ENCODE data around the gene CXCL12. TPM values are rescaled to one million over a fixed set of nuclear protein-coding genes. Genes with fewer than 3 reads are reported as not detected.

The CXCL12 gene
- total RNA-seq, 2 donors from 2014 or later, result 0.13 TPM; not detected in 1

GRCh38 chr10:44416021-44416771 is 31.3 kb upstream of the CXCL12 start:
- DNase-seq (no peak), ATAC-seq (no peak)
- no peak overlapping the region for H3K4me3 Mint-ChIP-seq
- peaks cover 3% of the 10 kb centered on the region for H3K36me3 Mint-ChIP-seq (ENCODE audit: low read depth)
- no peak overlapping the region for H3K27ac Mint-ChIP-seq
- no peaks in the 10 kb centered on the region for H3K9me3 ChIP-seq (ENCODE audit: control insufficient read depth, low read length, poor library complexity, severe bottlenecking)
- H3K4me1 Mint-ChIP-seq, result no peaks in the 10 kb centered on the region
- H3K27me3 Mint-ChIP-seq, result peaks cover 25% of the 10 kb centered on the region

DNA sequence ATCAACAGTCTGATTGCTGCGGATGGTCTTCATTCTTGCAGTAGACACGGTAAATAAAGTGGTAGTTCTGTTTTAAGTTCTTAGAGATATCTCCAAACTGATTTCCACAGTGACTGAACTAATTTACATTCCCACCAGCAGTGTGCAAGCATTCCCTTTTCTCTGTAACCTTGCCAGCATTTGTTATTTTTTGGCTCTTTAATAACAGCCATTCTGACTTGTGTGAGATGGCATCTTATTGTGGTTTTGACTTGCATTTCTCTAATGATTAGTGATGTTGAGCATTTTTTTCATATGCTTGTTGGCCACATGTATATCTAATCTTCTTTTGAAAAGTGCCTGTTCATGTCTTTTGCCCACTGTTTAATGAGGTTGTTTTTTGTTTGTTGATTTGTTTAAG is 30.2 kb upstream of the CXCL12 start:
- no peaks in the 10 kb centered on the region for H3K9me3 ChIP-seq (ENCODE audit: control insufficient read depth, low read length, poor library complexity, severe bottlenecking)
- H3K4me1 Mint-ChIP-seq, result no peaks in the 10 kb centered on the region
- H3K27ac Mint-ChIP-seq, result no peak overlapping the region
- H3K27me3 Mint-ChIP-seq, result peaks cover 24% of the 10 kb centered on the region
- ATAC-seq, result no peak
- H3K4me3 Mint-ChIP-seq, result no peak overlapping the region
- no peak for DNase-seq
- H3K36me3 Mint-ChIP-seq (ENCODE audit: low read depth), result peaks cover 3% of the 10 kb centered on the region

DNA sequence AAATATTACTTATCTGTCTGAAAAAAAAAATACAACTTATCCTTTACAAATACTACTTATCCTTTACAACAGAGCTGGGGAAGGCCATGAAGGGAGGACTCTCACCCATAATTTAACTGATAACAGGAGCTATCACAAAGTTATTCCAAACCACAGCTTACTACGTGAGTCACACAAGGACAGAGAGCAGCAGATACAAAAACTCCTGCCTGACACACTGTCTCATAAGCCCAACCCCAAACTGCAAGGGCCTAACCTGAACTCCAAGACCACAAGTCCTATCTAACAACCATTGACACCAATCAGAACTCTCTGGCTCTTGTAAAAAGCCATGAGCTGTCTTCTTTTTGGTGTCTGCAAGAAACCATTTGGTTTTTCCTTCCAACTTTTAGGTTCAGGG is 28.5 kb upstream of the CXCL12 start:
- no peaks in the 10 kb centered on the region for H3K9me3 ChIP-seq (ENCODE audit: control insufficient read depth, low read length, poor library complexity, severe bottlenecking)
- H3K27ac Mint-ChIP-seq, result no peak overlapping the region
- no peaks in the 10 kb centered on the region for H3K4me1 Mint-ChIP-seq
- H3K4me3 Mint-ChIP-seq, result no peak overlapping the region
- H3K36me3 Mint-ChIP-seq (ENCODE audit: low read depth), result peaks cover 3% of the 10 kb centered on the region
- H3K27me3 Mint-ChIP-seq, result peaks cover 10% of the 10 kb centered on the region
- DNase-seq (no peak), ATAC-seq (no peak)

DNA sequence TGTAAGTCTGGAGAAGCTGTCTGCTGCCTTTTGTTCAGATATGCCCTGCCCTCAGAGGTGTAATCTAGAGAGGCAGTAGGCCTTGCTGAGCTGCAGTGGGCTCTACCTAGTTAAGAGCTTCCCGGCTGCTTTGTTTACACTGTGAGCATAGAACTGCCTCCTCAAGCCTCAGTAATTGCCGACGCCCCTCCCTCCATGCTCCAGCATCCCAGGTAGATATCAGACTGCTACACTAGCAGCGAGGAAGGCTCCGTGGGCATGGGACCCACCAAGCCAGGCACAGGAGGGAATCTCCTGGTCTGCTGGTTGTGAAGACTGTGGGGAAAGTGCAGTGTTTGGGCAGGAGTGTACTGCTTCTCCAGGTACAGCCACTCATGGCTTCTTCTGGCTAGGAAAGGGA is 26.4 kb upstream of the CXCL12 start:
- DNase-seq, result no peak
- H3K27me3 Mint-ChIP-seq, result no peaks in the 10 kb centered on the region

DNA sequence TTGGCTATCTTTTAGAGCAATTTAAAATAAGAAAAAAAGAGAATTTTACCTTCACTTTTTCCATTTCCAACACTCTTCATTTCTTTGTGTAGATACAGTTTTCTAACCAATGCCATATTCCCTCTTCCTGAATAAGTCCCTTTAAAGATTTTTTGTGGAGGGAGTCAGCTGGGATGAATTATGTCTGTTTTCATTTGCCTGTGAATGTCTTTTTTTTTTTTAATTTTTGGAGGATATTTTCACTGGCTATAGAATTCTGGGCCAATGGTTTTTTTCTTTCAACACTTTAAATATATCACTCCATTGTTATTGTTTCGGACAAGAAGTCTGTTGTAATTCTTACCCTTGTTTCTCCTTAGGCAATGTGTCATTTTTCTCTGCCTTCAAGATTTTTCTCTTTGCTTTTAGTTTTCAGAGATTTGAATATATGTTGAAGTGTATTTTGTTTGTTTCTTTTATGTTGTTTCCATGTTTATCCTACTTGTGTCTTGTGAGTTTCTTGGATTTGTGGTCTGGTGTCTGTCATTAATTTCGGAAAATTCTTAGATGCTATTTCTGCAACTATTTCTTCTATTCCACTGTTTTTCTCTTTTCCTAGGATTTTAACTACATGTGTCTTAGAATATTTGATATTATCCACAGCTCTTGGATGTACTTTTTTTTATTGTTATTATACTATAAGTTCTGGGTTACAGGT is 20.0 kb upstream of the CXCL12 start:
- H3K36me3 Mint-ChIP-seq (ENCODE audit: low read depth), result peaks cover 2% of the 10 kb centered on the region
- peaks cover 6% of the 10 kb centered on the region for H3K27me3 Mint-ChIP-seq
- no peak for DNase-seq
- no peaks in the 10 kb centered on the region for H3K9me3 ChIP-seq (ENCODE audit: control insufficient read depth, low read length, poor library complexity, severe bottlenecking)
- no peak for ATAC-seq
- H3K4me3 Mint-ChIP-seq, result no peak overlapping the region
- H3K4me1 Mint-ChIP-seq, result peaks cover 5% of the 10 kb centered on the region
- no peak overlapping the region for H3K27ac Mint-ChIP-seq

More for the DNA sequence above, 26.4 kb upstream of the CXCL12 start:
- no peak for ATAC-seq
- Mint-ChIP-seq H3K27ac (no peak overlapping the region), H3K4me3 (no peak overlapping the region), H3K4me1 (no peaks in the 10 kb centered on the region), H3K36me3 (ENCODE audit: low read depth) (no peaks in the 10 kb centered on the region)
- H3K9me3 ChIP-seq (ENCODE audit: control insufficient read depth, low read length, poor library complexity, severe bottlenecking), result no peaks in the 10 kb centered on the region

- H3K4me3 Mint-ChIP-seq, result no peak overlapping the region
- peaks cover 5% of the 10 kb centered on the region for H3K4me1 Mint-ChIP-seq
- peaks cover 2% of the 10 kb centered on the region for H3K36me3 Mint-ChIP-seq (ENCODE audit: low read depth)
- ATAC-seq, result no peak
- no peak for DNase-seq
- peaks cover 11% of the 10 kb centered on the region for H3K27me3 Mint-ChIP-seq
- H3K27ac Mint-ChIP-seq, result no peak overlapping the region
- no peaks in the 10 kb centered on the region for H3K9me3 ChIP-seq (ENCODE audit: control insufficient read depth, low read length, poor library complexity, severe bottlenecking)
Measured at GRCh38 chr10:44402465-44403195, 17.7 kb upstream of the CXCL12 start.

DNA sequence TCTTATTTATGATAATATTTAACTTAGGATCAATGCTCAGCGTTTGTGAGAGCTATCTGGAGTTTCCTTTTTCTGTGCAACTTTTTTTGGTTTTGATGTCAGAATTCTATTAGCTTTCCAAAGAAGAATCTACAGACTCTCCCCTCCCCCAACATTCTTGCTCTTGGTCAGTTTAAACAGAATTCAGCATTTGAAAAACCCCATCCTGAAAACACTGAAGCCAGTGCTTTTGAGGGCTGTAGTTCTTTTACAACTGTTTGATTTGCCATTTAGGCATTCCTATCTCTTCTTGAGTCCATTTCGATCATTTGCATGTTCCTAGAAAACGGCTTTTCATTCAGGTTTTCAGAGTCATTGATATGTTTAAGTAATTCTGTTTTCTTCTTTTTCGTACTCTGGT is 15.6 kb upstream of the CXCL12 start:
- DNase-seq (no peak), ATAC-seq (no peak)
- Mint-ChIP-seq H3K36me3 (ENCODE audit: low read depth) (peaks cover 2% of the 10 kb centered on the region), H3K4me1 (peaks cover 7% of the 10 kb centered on the region), H3K27me3 (peaks cover 25% of the 10 kb centered on the region), H3K4me3 (no peak overlapping the region), H3K27ac (no peak overlapping the region)
- no peaks in the 10 kb centered on the region for H3K9me3 ChIP-seq (ENCODE audit: control insufficient read depth, low read length, poor library complexity, severe bottlenecking)

GRCh38 chr10:44399659-44400451 is 15.0 kb upstream of the CXCL12 start:
- H3K27me3 Mint-ChIP-seq, result peaks cover 28% of the 10 kb centered on the region
- DNase-seq, result no peak
- H3K4me1 Mint-ChIP-seq, result peaks cover 7% of the 10 kb centered on the region
- no peak overlapping the region for H3K4me3 Mint-ChIP-seq
- H3K27ac Mint-ChIP-seq, result no peak overlapping the region
- H3K36me3 Mint-ChIP-seq (ENCODE audit: low read depth), result peaks cover 2% of the 10 kb centered on the region
- H3K9me3 ChIP-seq (ENCODE audit: control insufficient read depth, low read length, poor library complexity, severe bottlenecking), result no peaks in the 10 kb centered on the region
- ATAC-seq, result no peak

GRCh38 chr10:44398747-44399658 is 14.1 kb upstream of the CXCL12 start:
- peaks cover 2% of the 10 kb centered on the region for H3K36me3 Mint-ChIP-seq (ENCODE audit: low read depth)
- DNase-seq, result no peak
- no peak overlapping the region for H3K27ac Mint-ChIP-seq
- H3K27me3 Mint-ChIP-seq, result peaks cover 31% of the 10 kb centered on the region
- no peak overlapping the region for H3K4me3 Mint-ChIP-seq
- ATAC-seq, result no peak
- H3K4me1 Mint-ChIP-seq, result peaks cover 7% of the 10 kb centered on the region
- H3K9me3 ChIP-seq (ENCODE audit: control insufficient read depth, low read length, poor library complexity, severe bottlenecking), result no peaks in the 10 kb centered on the region

- H3K4me1 Mint-ChIP-seq, result peaks cover 7% of the 10 kb centered on the region
- H3K27ac Mint-ChIP-seq, result no peak overlapping the region
- peaks cover 2% of the 10 kb centered on the region for H3K36me3 Mint-ChIP-seq (ENCODE audit: low read depth)
- no peaks in the 10 kb centered on the region for H3K9me3 ChIP-seq (ENCODE audit: control insufficient read depth, low read length, poor library complexity, severe bottlenecking)
- H3K27me3 Mint-ChIP-seq, result peaks cover 38% of the 10 kb centered on the region
- ATAC-seq, result no peak
- no peak overlapping the region for H3K4me3 Mint-ChIP-seq
- DNase-seq, result no peak
Measured at GRCh38 chr10:44398271-44398670, 13.4 kb upstream of the CXCL12 start.

- H3K36me3 Mint-ChIP-seq (ENCODE audit: low read depth), result peaks cover 2% of the 10 kb centered on the region
- DNase-seq (no peak), ATAC-seq (no peak)
- peaks cover 40% of the 10 kb centered on the region for H3K27me3 Mint-ChIP-seq
- H3K27ac Mint-ChIP-seq, result no peak overlapping the region
- no peak overlapping the region for H3K4me3 Mint-ChIP-seq
- H3K4me1 Mint-ChIP-seq, result peaks cover 4% of the 10 kb centered on the region
- H3K9me3 ChIP-seq (ENCODE audit: control insufficient read depth, low read length, poor library complexity, severe bottlenecking), result no peaks in the 10 kb centered on the region
Measured at GRCh38 chr10:44397476-44398225, 12.8 kb upstream of the CXCL12 start.

Measured in T-helper 17 cell (primary cell).